Endometrial microvascular endothelial cells (primary cell): ENCODE data around the gene KRT25. TPM values are rescaled to one million over a fixed set of nuclear protein-coding genes. Genes with fewer than 3 reads are reported as not detected.

ENCODE experiments used
- in situ Hi-C: cut with HindIII; loops from 2 replicates; pipeline ENCODE4 v1.10.0; 2017; ENCODE audit warnings: low sequenced_read_pairs, low pct_unique_long_range_greater_than_20kb; ENCODE audit errors: inconsistent ontology term
- total RNA-seq: library from RNA; depleted of rRNA; stranded (reverse); fragments of >200 nt; gene quantifications from one replicate; pipeline ENCODE4 v1.2.3, GENCODE V29; 2015; ENCODE audit errors: inconsistent ontology term

The KRT25 gene
- total RNA-seq, 1 donor from 2014 or later: not detected

GRCh38 chr17:40705584-40705983 lies 49.5 kb downstream of the KRT25 start:
- in situ Hi-C loops: no loop called here

- in situ Hi-C loops: no loop called here
Measured at GRCh38 chr17:40703652-40704051, 51.5 kb downstream of the KRT25 start, which contains the start of gene KRT24. KRT24 (minus strand) TSS chr17:40703752; CDS start chr17:40703693, 59 bp downstream.

DNA sequence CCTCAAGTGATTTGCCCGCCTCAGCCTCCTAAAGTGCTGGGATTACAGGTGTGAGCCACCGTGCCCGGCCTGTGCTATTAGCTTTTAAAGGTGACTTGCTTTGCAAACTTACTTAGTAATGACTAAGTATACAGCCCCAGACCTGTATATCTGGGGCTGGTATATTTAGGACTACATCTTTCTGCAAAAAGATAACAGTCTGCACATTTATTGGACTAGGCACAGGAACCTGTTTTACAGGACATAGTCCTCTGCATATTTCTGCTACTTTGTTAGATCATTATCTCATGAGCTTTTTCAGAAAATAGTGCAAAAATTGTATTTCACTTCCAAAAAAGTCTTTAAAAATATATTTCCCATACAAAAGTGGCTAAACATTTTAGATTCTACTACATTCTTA lies 52.9 kb downstream of the KRT25 start:
- in situ Hi-C loops: no loop called here

- in situ Hi-C loops: no loop called here
Measured at GRCh38 chr17:40699853-40700252, 55.3 kb downstream of the KRT25 start.

- in situ Hi-C loops: no loop called here
Measured at GRCh38 chr17:40699371-40699770, 55.8 kb downstream of the KRT25 start.

Other genes with a start within 250 kb of the KRT25 start
- gene CCR7, start 189.9 kb downstream of the KRT25 start, total RNA-seq: not detected
- gene SMARCE1, start 107.5 kb downstream of the KRT25 start, total RNA-seq: 62.3 TPM
- not detected for gene KRT222, start 90.2 kb downstream of the KRT25 start, total RNA-seq
- gene KRT24, start 51.6 kb downstream of the KRT25 start, total RNA-seq: not detected
- not detected for gene KRT26, start 16.9 kb upstream of the KRT25 start, total RNA-seq
- gene KRT27, start 27.2 kb upstream of the KRT25 start, total RNA-seq: not detected
- not detected for gene KRT28, start 44.6 kb upstream of the KRT25 start, total RNA-seq
- 6.4 TPM for gene KRT10, start 67.3 kb upstream of the KRT25 start, total RNA-seq
- gene KRT12, start 111.9 kb upstream of the KRT25 start, total RNA-seq: not detected
- not detected for gene KRT20, start 129.9 kb upstream of the KRT25 start, total RNA-seq
- gene KRT23, start 182.3 kb upstream of the KRT25 start, total RNA-seq: not detected
- not detected for gene KRT39, start 211.6 kb upstream of the KRT25 start, total RNA-seq
- not detected for gene KRT40, start 229.0 kb upstream of the KRT25 start, total RNA-seq
- gene KRTAP3-3, start 238.8 kb upstream of the KRT25 start, total RNA-seq: not detected
- not detected for gene KRTAP3-2, start 244.6 kb upstream of the KRT25 start, total RNA-seq